ENCODE results near the gene MBOAT7.

Gene MBOAT7

GRCh38 chr19:54141356-54141755, 48.0 kb downstream of the MBOAT7 start:
- no peak for DNase-seq (ENCODE audit: low read depth)

GRCh38 chr19:54138489-54139256, 50.7 kb downstream of the MBOAT7 start:
- no peak for DNase-seq (ENCODE audit: low read depth)

DNA sequence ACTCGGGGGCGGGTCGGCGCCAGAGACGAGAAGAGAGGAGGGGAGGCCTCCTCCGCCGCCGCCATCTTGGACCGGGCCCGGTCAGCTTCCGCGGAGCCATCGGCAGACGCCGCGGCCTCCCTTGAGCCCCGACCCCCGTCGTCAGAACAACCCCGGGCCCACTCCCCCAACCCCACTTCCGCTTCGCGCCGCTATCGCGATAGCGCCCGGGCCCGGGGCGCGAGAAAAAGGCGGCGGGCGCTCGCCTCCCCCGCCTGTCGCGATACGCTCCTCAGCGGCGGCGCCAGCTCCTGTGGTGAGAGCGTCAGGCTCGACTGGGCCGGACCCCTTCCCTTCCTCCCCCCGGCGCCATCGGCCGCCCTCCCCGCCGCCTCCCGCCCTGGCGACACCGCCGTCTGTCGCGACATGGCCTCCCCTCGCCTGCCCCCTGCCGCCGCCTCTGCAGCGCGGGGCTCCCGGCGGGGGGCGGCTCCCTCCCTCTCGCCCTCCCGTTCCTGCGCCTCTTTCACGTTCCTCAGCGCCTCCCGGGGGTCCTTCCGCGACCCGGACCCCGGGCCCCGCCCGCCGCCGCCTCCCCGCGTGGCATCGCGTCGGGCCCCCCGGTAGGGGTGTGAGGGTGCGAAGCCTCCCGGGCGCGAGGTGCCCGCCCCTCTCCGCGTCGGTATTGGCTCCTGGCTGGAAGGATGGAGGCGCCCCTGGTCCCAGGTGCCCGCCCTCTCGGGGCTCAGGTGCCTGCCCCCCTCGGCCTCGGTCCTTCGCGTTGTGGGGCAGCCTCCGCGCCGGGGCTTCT, 51.5 kb downstream of the MBOAT7 start, which contains the start of gene CNOT3:
Gene CNOT3 (plus strand): TSS at position 64 of the 790 bp plus-strand sequence. CDS start 5,217 bp downstream, outside the sequence.
- peak; percentile 24 for DNase-seq (ENCODE audit: low read depth)

DNA sequence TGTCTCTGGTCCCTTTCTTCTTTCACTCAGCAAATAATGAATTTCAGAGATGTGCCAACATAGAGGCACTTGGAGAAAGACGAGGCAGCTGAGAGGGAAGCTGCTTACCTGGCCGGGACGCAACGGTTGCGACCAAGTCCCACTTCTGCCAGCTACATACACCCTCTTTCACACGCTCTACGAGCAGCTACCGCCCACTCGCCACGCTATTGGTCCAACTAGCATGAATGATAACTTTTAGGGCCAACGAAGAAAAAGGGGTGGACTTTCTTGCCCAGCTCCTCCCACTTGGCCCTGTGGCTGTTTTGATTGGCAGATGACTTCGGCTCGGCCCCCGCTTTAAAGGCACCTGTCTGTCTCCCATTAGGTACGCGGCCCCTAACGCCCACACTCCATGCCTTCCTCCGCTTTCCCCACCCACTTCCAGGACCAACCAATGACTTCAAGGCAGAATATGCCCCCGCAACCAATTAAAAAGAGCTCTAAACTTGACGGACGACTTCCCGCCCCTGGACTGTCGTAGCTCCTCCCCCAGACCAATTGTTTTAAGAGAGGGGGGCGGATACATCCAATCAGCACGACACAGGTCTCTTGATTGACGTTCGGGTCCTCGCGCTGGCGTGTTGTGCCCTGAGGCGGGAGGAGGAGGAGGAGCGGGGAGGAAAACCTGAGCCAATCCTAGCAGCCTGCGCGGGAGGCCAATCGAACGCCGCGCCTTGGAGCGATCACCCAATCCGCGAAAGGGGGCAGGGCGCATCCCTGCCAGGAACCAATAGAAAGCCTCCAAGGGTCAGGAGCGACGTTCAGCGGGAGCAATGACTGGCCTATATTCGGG, 52.3 kb downstream of the MBOAT7 start:
- peak; percentile 99 for DNase-seq (ENCODE audit: low read depth)

DNA sequence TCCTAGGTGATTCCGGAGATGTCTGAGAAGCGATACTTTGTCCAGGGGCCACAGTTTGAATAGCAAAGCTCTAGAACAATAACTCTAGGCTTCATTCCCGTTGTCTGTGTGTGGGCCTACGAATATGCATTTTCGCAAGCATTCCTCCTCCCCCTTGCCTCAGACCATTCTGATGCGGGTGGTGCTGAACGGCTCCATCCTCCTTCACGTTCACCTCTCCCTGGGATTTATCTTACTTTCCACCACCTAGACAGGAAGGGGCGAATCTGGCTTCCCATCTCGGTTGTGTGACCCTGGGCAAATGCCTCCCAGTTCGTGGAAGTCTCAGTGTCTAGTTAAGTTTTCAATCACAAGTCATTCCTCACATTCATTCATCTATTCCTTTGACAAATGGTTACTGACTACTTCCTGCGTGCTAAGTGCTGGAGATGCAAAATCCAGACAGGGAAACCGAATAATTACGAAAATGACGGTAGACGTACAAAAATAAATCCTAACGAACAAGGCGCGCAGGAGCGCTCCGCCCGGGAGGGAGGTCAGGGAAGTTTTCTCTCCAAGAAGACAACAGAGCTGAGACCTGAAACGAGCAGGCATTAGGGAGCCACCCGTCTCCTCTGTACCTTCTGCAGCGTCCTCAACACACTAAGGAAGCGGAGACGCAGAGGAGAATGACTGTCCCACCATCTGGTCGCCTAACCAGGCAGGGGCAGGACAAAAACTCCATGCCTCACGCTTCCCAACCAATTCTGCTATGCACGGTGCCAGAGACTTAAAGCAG, 53.1 kb downstream of the MBOAT7 start:
- DNase-seq (ENCODE audit: low read depth) = no peak

DNA sequence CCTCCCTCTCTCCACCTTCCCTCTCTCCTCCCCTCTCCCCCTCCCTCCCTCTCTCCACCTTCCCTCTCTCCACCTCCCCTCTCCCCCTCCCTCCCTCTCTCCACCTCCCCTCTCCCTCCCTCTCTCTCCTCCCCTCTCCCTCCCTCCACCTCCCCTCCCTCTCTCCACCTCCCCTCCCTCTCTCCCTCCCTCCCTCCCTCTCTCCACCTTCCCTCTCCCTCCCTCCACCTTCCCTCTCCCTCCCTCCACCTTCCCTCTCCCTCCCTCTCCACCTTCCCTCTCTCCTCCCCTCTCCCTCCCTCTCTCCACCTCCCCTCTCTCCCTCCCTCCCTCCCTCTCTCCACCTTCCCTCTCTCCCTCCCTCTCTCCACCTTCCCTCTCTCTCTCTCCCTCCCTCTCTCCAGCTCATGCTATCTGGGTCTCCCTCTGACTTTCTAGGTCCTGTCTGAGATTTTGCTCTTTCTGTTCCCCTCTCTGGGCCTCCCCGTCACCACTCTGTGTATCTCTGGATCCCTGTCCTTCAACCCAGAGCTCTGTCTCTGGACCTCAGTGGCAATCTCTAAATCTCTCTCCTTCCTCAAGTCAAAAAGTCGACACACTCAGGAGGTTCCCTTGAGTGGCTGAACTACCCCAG, 55.3 kb downstream of the MBOAT7 start:
- DNase-seq (ENCODE audit: low read depth) = no peak

DNA sequence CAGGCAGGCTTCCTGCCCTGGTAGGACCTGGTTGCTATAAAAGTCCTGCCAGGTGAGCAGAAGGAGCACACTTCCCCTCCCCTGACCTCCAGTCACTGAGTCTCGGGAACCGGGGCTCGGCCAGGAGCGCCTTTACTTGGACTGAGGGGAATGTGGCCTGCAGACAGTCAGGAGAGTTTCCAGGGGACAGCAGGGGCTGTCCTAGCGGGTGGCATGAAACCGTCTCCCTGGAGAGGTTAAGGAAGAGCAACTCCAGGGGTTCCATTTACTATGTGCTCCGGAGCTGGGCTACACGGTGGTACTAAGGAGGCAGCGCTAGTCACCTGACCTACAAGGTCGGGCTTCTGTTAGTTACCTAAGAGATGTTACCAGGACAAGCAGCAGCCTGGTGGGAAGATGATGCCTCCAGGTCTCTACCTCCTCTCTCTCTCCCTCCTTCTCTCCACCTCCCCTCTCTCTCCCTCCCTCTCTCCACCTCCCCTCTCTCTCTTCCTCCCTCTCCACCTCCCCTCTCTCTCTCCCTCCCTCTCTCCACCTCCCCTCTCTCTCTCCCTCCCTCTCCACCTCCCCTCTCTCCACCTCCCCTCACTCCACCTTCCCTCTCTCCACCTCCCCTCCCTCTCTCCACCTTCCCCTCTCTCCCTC, 55.9 kb downstream of the MBOAT7 start:
- DNase-seq (ENCODE audit: low read depth) = no peak

DNA sequence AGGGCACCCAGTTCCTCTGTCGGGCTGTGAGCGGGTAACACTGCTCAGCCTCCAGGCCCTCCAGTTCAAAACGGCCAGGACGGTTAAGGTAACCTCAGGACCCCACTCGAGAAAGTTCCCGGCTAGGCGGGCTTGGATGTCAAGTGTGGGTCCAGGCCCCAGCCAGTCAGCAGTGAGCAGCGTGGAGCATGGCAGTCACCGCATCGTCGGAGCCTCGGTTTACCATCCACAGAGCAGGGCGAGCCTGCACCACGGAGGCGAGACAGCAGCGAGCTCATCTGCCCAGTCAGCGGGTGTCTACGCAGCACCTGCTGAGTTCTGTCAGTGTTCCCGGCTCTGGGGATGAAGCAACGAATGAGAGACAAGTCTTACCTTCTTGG, 59.8 kb downstream of the MBOAT7 start:
- no peak for DNase-seq (ENCODE audit: low read depth)

GRCh38 chr19:54128796-54129616, 60.4 kb downstream of the MBOAT7 start:
- no peak for DNase-seq (ENCODE audit: low read depth)

DNA sequence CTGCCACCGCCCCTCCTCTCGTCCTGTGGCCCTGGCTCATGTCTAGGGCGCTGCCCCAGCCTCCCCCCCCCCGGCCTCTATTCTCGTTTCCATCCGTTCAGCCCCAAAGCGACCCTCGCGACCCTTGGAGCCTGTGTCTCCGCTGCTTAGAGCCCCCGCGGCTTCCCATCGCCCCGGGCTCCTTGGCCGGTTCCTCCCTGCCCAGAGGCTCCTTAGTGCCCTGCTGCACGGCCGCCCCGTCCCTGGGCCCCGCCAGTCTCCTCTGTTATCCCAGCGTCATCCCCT, 61.0 kb downstream of the MBOAT7 start:
- no peak for DNase-seq (ENCODE audit: low read depth)

DNA sequence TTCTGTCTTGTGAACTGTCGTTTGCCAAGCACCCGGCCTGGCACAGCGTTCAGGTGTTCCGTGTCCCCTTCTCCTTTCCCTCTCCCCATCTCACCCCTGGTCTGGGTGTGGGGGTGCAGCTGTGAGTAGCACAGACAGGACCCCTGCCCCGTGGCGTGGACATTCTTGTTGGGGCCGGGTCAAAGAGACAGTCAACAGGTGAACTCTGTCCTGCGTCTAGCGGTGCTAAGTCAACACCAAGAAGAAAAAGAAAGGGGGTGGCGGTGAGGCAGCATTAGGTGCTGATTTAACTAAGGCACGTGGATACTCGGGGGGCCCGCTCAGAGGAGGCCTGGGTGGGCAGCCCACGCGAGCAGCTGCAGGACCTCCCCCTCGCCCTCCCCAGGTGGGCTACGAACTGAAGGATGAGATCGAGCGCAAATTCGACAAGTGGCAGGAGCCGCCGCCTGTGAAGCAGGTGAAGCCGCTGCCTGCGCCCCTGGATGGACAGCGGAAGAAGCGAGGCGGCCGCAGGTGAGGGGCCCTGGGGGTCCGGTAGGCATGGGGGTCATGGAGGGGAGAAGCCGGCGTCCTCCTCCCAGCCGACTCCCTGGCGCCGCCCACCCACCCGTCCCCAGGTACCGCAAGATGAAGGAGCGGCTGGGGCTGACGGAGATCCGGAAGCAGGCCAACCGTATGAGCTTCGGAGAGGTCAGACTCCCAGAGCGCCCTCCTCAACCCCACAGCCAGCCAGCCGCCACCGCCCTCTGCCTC, 61.5 kb downstream of the MBOAT7 start:
- DNase-seq (ENCODE audit: low read depth) = no peak

DNA sequence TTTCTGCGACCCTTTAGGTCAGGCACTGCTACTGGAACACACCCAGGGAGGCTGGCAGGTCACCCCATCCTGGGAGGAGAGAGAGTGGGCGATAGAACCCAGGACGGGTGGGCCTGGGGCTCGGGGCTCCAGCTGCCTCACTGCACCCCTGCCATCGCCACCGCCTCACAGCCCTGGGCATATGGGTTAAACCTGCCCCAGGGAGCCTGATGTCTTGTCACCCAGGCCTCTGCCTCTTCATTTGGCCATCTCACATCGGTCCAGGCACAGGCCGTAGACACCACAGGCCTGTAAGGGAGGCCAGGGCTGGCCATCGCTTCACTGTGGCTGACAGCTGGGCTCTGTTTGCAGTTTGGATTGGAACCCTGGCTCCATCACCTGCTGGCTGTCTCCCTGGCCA, 63.7 kb downstream of the MBOAT7 start:
- no peak for DNase-seq (ENCODE audit: low read depth)

GRCh38 chr19:54124393-54124792, 65.0 kb downstream of the MBOAT7 start:
- DNase-seq (ENCODE audit: low read depth) = no peak

DNA sequence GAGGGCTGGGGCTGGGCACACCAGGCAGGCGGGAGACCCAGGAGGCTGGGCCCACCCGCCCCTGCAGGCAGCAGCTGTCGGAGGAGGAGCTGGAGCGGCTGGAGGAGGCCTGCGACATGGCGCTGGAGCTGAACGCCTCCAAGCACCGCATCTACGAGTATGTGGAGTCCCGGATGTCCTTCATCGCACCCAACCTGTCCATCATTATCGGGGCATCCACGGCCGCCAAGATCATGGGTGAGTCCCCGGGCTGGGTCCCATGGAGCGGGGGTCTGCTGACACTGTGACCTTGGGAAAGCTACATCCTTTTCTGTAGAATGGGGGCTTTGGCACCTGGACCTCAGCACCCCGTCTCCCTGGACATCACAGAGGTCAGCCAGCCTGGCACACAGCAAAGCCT, 65.7 kb downstream of the MBOAT7 start:
- DNase-seq (ENCODE audit: low read depth) = no peak
